ENCODE data around the gene OR6B3. TPM values are rescaled to one million over a fixed set of nuclear protein-coding genes. Genes with fewer than 3 reads are reported as not detected.

The OR6B3 gene
- total RNA-seq, 1 experiment from 2014 or later: not detected

DNA sequence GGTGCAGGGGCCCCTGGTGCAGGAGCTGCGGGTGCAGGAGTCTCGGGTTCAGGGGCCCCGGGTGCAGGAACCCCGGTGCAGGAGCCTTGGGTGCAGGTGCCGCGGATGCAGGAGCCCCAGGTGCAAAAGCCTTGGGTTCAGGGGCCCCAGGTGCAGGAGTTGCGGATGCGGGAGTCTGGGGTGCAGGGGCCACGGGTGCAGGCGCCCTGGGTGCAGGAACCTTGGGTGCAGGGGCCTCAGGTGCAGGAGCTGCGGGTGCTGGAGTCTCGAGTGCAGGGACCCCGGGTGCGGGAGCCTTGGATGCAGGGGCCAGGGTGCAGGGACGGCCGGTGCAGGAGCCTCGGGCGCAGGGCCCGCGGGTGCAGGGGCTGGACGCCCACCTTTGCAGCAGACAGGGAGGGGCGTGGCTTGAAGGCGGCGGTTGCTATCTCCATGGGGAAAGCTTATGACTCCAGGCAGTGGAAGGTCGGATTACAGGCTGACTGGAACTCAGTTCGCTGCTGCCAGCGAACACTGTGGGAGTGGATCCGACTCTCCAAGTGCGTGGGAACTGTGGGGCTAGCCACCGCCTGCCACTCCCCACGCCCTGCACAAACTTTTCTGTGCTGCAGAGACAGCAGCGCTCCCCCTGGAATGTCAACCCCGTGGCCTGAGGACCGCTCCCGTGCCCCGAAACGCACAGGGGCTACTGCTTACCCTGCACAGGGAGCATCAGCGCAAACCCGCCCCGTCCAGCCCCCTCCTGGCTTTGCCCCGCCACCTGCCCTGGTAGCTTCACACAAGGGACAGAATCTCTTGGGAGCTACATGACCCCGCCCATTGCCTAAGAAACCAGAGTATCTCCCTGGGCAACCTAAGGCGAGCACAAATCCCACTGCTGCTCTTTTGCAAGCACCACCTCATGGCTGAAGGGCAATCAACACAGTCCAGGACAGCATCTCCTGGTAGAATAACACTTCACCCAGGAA, 42.5 kb upstream of the OR6B3 start:
- Histone ChIP-seq H3K27ac (ENCODE audit: low read length) (no peak overlapping the region), H3K9me3 (ENCODE audit: control insufficient read depth, insufficient read depth, low read depth, low read length) (no peaks in the 10 kb centered on the region), H3K36me3 (ENCODE audit: control insufficient read depth, insufficient read depth, low read length) (no peaks in the 10 kb centered on the region), H3K4me3 (ENCODE audit: low read depth in 2 of 2, low read length in 2 of 2) (no peak overlapping the region), H3K4me1 (ENCODE audit: control insufficient read depth, insufficient read depth, low read length) (no peaks in the 10 kb centered on the region), H3K27me3 (ENCODE audit: control insufficient read depth, insufficient read depth, low read length) (peaks cover 49% of the 10 kb centered on the region)
- no TSS peak for BruUV-seq (replicated peaks)
- ChIA-PET POLR2A (interaction anchor here (0.5 kb wide), 1 partner anchor 1210 kb away, joined by 3 read pairs; no protein-coding TSS in a partner anchor), CTCF (no interaction called here)
- DNase-seq (ENCODE audit: low read depth, low spot score) (no peak), ATAC-seq (no peak; the same call in 1 of the 2 replicates)
- TF ChIP-seq TCF7L2 (IDR thresholded peaks at IDR 0.05; ENCODE audit: low read depth, low read length) (no peak), POLR2AphosphoS5 (IDR thresholded peaks at IDR 0.05; ENCODE audit: low read depth, low read length) (no peak), SIN3A (IDR thresholded peaks at IDR 0.05; ENCODE audit: borderline replicate concordance, insufficient read depth, low read depth, low read length) (no peak)
- TF ChIP-seq, protein P1, sequence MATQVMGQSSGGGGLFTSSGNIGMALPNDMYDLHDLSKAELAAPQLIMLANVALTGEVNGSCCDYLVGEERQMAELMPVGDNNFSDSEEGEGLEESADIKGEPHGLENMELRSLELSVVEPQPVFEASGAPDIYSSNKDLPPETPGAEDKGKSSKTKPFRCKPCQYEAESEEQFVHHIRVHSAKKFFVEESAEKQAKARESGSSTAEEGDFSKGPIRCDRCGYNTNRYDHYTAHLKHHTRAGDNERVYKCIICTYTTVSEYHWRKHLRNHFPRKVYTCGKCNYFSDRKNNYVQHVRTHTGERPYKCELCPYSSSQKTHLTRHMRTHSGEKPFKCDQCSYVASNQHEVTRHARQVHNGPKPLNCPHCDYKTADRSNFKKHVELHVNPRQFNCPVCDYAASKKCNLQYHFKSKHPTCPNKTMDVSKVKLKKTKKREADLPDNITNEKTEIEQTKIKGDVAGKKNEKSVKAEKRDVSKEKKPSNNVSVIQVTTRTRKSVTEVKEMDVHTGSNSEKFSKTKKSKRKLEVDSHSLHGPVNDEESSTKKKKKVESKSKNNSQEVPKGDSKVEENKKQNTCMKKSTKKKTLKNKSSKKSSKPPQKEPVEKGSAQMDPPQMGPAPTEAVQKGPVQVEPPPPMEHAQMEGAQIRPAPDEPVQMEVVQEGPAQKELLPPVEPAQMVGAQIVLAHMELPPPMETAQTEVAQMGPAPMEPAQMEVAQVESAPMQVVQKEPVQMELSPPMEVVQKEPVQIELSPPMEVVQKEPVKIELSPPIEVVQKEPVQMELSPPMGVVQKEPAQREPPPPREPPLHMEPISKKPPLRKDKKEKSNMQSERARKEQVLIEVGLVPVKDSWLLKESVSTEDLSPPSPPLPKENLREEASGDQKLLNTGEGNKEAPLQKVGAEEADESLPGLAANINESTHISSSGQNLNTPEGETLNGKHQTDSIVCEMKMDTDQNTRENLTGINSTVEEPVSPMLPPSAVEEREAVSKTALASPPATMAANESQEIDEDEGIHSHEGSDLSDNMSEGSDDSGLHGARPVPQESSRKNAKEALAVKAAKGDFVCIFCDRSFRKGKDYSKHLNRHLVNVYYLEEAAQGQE (IDR thresholded peaks at IDR 0.05; ENCODE audit: insufficient read depth in 1 of 2, low read depth in 2 of 2, low read length in 1 of 2): no peak
- TF ChIP-seq, protein P2, sequence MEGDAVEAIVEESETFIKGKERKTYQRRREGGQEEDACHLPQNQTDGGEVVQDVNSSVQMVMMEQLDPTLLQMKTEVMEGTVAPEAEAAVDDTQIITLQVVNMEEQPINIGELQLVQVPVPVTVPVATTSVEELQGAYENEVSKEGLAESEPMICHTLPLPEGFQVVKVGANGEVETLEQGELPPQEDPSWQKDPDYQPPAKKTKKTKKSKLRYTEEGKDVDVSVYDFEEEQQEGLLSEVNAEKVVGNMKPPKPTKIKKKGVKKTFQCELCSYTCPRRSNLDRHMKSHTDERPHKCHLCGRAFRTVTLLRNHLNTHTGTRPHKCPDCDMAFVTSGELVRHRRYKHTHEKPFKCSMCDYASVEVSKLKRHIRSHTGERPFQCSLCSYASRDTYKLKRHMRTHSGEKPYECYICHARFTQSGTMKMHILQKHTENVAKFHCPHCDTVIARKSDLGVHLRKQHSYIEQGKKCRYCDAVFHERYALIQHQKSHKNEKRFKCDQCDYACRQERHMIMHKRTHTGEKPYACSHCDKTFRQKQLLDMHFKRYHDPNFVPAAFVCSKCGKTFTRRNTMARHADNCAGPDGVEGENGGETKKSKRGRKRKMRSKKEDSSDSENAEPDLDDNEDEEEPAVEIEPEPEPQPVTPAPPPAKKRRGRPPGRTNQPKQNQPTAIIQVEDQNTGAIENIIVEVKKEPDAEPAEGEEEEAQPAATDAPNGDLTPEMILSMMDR (IDR thresholded peaks at IDR 0.05): no peak
- intact Hi-C loops (cut with micrococcal nuclease; ENCODE audit: unreplicated experiment) (no loop called here), in situ Hi-C loops (cut with HindIII; ENCODE audit: low pct_unique_long_range_greater_than_20kb, low sequenced_read_pairs) (no loop called here)

DNA sequence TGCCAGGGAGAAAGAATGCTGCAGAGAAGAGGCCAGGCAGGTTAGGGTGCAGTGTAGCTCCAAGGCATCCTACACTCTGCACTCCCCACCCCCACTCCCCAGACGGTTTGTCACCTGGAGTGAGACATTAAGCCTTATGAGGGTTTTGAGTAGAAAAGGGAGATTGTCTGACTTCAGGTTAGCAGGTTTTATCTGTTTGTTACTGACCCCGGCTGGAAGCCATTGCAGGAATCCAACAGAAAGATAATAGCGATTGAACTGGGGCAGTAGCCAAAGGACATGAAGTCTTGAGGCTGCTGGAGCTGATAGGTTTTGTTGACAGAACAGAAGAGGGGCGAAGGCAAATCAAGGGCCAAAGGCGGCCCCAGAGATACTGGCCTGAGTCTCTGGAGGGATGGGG, 36.0 kb upstream of the OR6B3 start:
- in situ Hi-C loops (cut with HindIII; ENCODE audit: low pct_unique_long_range_greater_than_20kb, low sequenced_read_pairs): no loop called here
- TF ChIP-seq POLR2AphosphoS5 (IDR thresholded peaks at IDR 0.05; ENCODE audit: low read depth, low read length) (no peak), SIN3A (IDR thresholded peaks at IDR 0.05; ENCODE audit: borderline replicate concordance, insufficient read depth, low read depth, low read length) (no peak), TCF7L2 (IDR thresholded peaks at IDR 0.05; ENCODE audit: low read depth, low read length) (no peak)
- TF ChIP-seq, protein P1 (IDR thresholded peaks at IDR 0.05; ENCODE audit: insufficient read depth in 1 of 2, low read depth in 2 of 2, low read length in 1 of 2): no peak
- TF ChIP-seq, protein P2 (IDR thresholded peaks at IDR 0.05): no peak
- no peak overlapping the region for H3K27ac ChIP-seq (ENCODE audit: low read length)
- ATAC-seq (no peak), DNase-seq (ENCODE audit: low read depth, low spot score) (no peak)
- no peaks in the 10 kb centered on the region for H3K4me1 ChIP-seq (ENCODE audit: control insufficient read depth, insufficient read depth, low read length)
- no TSS peak for BruUV-seq (replicated peaks)
- CTCF ChIA-PET: no interaction called here
- peaks cover 10% of the 10 kb centered on the region for H3K27me3 ChIP-seq (ENCODE audit: control insufficient read depth, insufficient read depth, low read length)
- intact Hi-C loops (cut with micrococcal nuclease; ENCODE audit: unreplicated experiment): no loop called here
- H3K36me3 ChIP-seq (ENCODE audit: control insufficient read depth, insufficient read depth, low read length): no peaks in the 10 kb centered on the region; the same call in 1 of the 2 replicates
- POLR2A ChIA-PET: no interaction called here
- H3K9me3 ChIP-seq (ENCODE audit: control insufficient read depth, insufficient read depth, low read depth, low read length): peaks cover 18% of the 10 kb centered on the region
- no peak overlapping the region for H3K4me3 ChIP-seq (ENCODE audit: low read depth in 2 of 2, low read length in 2 of 2)

All from Panc1 (cell line).